SH-SY5Y (cell line): ENCODE measurements around the gene FDCSP.

ENCODE experiments used
- GATA2 ChIP-seq: IDR thresholded peaks from 2 replicates; pipeline ENCODE4 v1.6.1; 2011; ENCODE audit warnings: mild to moderate bottlenecking, low read depth, low read length
- GATA3 ChIP-seq: IDR thresholded peaks from 2 replicates; pipeline ENCODE4 v1.6.1; 2011; ENCODE audit warnings: low read depth, mild to moderate bottlenecking, low read length, moderate library complexity

DNA sequence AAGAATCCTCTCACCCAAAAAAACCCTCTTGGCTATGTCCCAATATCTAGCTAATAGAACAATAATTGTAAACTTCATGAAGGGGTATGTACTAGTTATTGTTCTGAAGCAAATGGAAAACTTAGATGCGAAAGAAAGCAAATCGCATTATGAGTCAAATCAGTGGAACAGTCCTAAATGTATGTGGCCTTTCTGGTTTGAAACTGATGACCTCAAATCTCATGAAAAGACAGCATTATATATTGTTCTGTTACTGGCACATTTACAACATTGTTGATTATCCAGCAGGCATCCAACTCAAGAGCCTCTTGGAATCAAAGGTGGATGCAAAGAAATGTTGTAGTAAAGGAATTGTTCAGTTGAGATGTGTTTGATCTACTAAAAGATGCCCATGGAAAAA, 51.2 kb downstream of the FDCSP start:
- no peak for TF ChIP-seq GATA3
- no peak for TF ChIP-seq GATA2
